Neural cell (in vitro differentiated cells): ENCODE measurements around the gene PSMD3.

Experiments
- CTCF ChIP-seq: fragments of 450-650 bp; IDR thresholded peaks from 2 replicates; pipeline ENCODE4 v1.5.1; 2014; ENCODE audit warnings: antibody characterized with exemption, mild to moderate bottlenecking, moderate library complexity; ENCODE audit not compliant: poor library complexity, severe bottlenecking
- POLR2AphosphoS5 ChIP-seq: IDR thresholded peaks from 2 replicates; pipeline ENCODE4 v1.6.1; 2012

DNA sequence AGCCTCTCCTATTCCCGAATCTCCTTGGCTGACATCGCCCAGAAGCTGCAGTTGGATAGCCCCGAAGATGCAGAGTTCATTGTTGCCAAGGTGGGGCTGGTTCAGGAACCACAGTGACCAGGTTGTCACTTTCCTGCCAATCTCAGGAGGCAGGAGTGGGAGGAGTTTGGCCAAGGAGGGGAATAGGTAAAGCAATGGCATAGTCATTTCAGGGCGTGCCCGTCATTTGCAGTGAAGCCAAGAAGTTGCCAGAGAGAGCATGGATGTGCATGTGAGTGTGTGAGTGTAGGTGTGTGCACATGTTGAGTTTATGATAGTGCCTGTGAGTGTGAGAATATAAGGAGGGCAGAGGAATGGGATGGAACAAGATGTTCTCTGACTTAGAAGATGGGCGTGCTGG lies 14.8 kb downstream of the PSMD3 start:
- TF ChIP-seq CTCF (no peak), POLR2AphosphoS5 (no peak)
